Measurements from ENCODE around the gene SLC12A2.

SLC12A2 gene

GRCh38 chr5:128225245-128226030 is 141.9 kb downstream of the SLC12A2 start:
- DNase-seq (ENCODE audit: low read depth): no peak

- DNase-seq (ENCODE audit: low read depth): peak; percentile 96
These were observed 144.4 kb downstream of the SLC12A2 start for GRCh38 chr5:128228008-128228407.

- DNase-seq (ENCODE audit: low read depth): peak; percentile 73
These were observed 145.0 kb downstream of the SLC12A2 start for GRCh38 chr5:128228521-128228920.

GRCh38 chr5:128234928-128235641 is 151.5 kb downstream of the SLC12A2 start:
- no peak for DNase-seq (ENCODE audit: low read depth)

- no peak for DNase-seq (ENCODE audit: low read depth)
These were observed 152.8 kb downstream of the SLC12A2 start for GRCh38 chr5:128236334-128236733.

GRCh38 chr5:128237000-128237399 is 153.4 kb downstream of the SLC12A2 start:
- DNase-seq (ENCODE audit: low read depth): no peak

GRCh38 chr5:128237546-128237945 is 154.0 kb downstream of the SLC12A2 start:
- DNase-seq (ENCODE audit: low read depth): peak; percentile 40

Measured in iris pigment epithelial cell (primary cell).